ENCODE results near the gene ACTR3. TPM values are rescaled to one million over a fixed set of nuclear protein-coding genes. Genes with fewer than 3 reads are reported as not detected.

ACTR3 gene
- total RNA-seq, 3 donors from 2014 or later, result 217 to 242 (median 227) TPM

GRCh38 chr2:113863144-113863543 lies 26.7 kb upstream of the ACTR3 start:
- intact Hi-C loops (cut with DNase I, micrococcal nuclease), result no loop called here
- ATAC-seq (peak; percentile 44), DNase-seq (no peak)
- no peak overlapping the region for H3K4me3 ChIP-seq
- TF ChIP-seq CTCF (IDR thresholded peaks at IDR 0.05), result no peak
- H3K9me3 ChIP-seq, result no peaks in the 10 kb centered on the region
- H3K4me1 ChIP-seq (ENCODE audit: low read depth), result peaks cover 9% of the 10 kb centered on the region
- H3K36me3 ChIP-seq (ENCODE audit: low read depth), result no peaks in the 10 kb centered on the region

GRCh38 chr2:113867571-113867970 lies 22.3 kb upstream of the ACTR3 start:
- no peak for DNase-seq
- peak; percentile 7 for ATAC-seq
- Histone ChIP-seq H3K4me3 (no peak overlapping the region), H3K9me3 (no peaks in the 10 kb centered on the region), H3K4me1 (ENCODE audit: low read depth) (peaks cover 13% of the 10 kb centered on the region), H3K36me3 (ENCODE audit: low read depth) (no peaks in the 10 kb centered on the region)
- intact Hi-C loops (cut with DNase I, micrococcal nuclease), result no loop called here
- no peak for TF ChIP-seq CTCF (IDR thresholded peaks at IDR 0.05)

- H3K36me3 ChIP-seq (ENCODE audit: low read depth), result no peaks in the 10 kb centered on the region
- H3K4me1 ChIP-seq (ENCODE audit: low read depth), result peaks cover 16% of the 10 kb centered on the region
- no peak overlapping the region for H3K4me3 ChIP-seq
- DNase-seq (no peak), ATAC-seq (no peak)
- intact Hi-C loops (cut with DNase I, micrococcal nuclease), result no loop called here
- H3K9me3 ChIP-seq, result no peaks in the 10 kb centered on the region
- no peak for TF ChIP-seq CTCF (IDR thresholded peaks at IDR 0.05)
Measured at GRCh38 chr2:113869253-113869652, 20.6 kb upstream of the ACTR3 start.

GRCh38 chr2:113872201-113872600 lies 17.7 kb upstream of the ACTR3 start:
- intact Hi-C loops (cut with DNase I, micrococcal nuclease), result no loop called here

GRCh38 chr2:113873867-113874266 lies 16.0 kb upstream of the ACTR3 start:
- H3K4me1 ChIP-seq (ENCODE audit: low read depth), result peaks cover 22% of the 10 kb centered on the region
- no peak for ATAC-seq
- intact Hi-C loops (cut with DNase I, micrococcal nuclease), result no loop called here
- no peaks in the 10 kb centered on the region for H3K9me3 ChIP-seq
- H3K36me3 ChIP-seq (ENCODE audit: low read depth), result no peaks in the 10 kb centered on the region
- DNase-seq, result no peak
- TF ChIP-seq CTCF (IDR thresholded peaks at IDR 0.05), result no peak
- H3K4me3 ChIP-seq, result no peak overlapping the region

More at GRCh38 chr2:113872201-113872600, 17.7 kb upstream of the ACTR3 start:
- DNase-seq (no peak), ATAC-seq (no peak)
- no peaks in the 10 kb centered on the region for H3K36me3 ChIP-seq (ENCODE audit: low read depth)
- TF ChIP-seq CTCF (IDR thresholded peaks at IDR 0.05), result no peak
- H3K9me3 ChIP-seq, result no peaks in the 10 kb centered on the region
- H3K4me1 ChIP-seq (ENCODE audit: low read depth), result peaks cover 27% of the 10 kb centered on the region
- H3K4me3 ChIP-seq, result no peak overlapping the region

GRCh38 chr2:113875135-113875534 lies 14.8 kb upstream of the ACTR3 start:
- no peak for TF ChIP-seq CTCF (IDR thresholded peaks at IDR 0.05)
- Histone ChIP-seq H3K9me3 (no peaks in the 10 kb centered on the region), H3K4me3 (no peak overlapping the region), H3K36me3 (ENCODE audit: low read depth) (no peaks in the 10 kb centered on the region), H3K4me1 (ENCODE audit: low read depth) (peaks cover 28% of the 10 kb centered on the region)
- intact Hi-C loops (cut with DNase I, micrococcal nuclease), result no loop called here
- ATAC-seq (no peak), DNase-seq (no peak)
